Adrenal gland (tissue), 5 donors: Measurements from ENCODE around the gene SEMA6D.

Experiments
- POLR2A ChIP-seq, 2 donors: fragments of 450-650 bp; IDR thresholded peaks; one replicate each; pipeline ENCODE4 v1.6.1; 2017; ENCODE audit warnings: antibody characterized with exemption in 2 of 2, mild to moderate bottlenecking in 2 of 2, moderate library complexity in 1 of 2
- TF ChIP-seq, protein P1 (sequence below), 6 experiments: fragments of 450-650 bp in 4 of 6; fragments of 200-600 bp in 2 of 6; sonication (generic) in 1 of 6; IDR thresholded peaks; 1 replicate in 5 of 6; 2 replicates in 1 of 6; pipeline versions ENCODE4 v1.5.1 to v1.8.0; 2016 to 2021; ENCODE audit warnings: antibody characterized with exemption in 6 of 6, mild to moderate bottlenecking in 2 of 6, moderate library complexity in 1 of 6
- donor health status: DM: no; HTN: no; CAD: no.

DNA sequence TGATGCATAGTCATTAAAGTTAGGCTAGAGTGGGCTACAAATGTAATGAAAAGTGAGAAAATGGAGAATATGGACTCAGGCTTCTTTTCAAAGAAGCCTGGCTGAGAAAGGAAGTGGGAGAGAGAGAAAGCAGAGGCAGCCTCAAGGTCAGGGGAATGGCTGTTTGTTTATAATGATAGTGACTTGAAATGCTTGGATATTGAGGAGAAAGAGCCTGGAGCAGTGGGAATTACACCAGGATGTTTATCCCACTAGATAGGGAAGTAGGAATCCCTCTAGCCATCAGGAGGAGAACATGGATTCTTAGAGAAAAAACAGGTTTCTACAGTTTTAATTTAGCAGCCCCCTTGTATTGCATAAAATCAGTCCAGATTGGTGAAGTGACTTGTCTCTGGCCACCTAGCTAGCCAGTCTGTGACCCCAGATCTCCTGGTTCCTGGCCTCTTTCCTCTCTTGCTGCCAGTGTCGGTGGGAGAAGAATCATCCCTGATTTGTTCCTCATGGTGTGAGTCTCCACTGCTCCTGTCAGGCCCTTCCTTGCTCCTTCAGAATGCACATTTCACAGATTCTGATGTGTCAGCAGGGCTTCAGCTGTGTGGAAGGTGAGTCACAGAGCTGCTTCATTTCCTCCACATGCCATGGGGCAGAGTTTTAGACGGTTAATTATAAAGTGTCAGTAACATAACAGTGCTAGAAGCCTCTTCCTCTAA is 32.9 kb downstream of the SEMA6D start:
- TF ChIP-seq, protein P1, sequence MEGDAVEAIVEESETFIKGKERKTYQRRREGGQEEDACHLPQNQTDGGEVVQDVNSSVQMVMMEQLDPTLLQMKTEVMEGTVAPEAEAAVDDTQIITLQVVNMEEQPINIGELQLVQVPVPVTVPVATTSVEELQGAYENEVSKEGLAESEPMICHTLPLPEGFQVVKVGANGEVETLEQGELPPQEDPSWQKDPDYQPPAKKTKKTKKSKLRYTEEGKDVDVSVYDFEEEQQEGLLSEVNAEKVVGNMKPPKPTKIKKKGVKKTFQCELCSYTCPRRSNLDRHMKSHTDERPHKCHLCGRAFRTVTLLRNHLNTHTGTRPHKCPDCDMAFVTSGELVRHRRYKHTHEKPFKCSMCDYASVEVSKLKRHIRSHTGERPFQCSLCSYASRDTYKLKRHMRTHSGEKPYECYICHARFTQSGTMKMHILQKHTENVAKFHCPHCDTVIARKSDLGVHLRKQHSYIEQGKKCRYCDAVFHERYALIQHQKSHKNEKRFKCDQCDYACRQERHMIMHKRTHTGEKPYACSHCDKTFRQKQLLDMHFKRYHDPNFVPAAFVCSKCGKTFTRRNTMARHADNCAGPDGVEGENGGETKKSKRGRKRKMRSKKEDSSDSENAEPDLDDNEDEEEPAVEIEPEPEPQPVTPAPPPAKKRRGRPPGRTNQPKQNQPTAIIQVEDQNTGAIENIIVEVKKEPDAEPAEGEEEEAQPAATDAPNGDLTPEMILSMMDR (IDR thresholded peaks at IDR 0.05), result no peak
- no peak for TF ChIP-seq POLR2A (IDR thresholded peaks at IDR 0.05)
